SH-SY5Y (cell line): ENCODE results near the gene SUSD6.

ENCODE experiments used
- GATA2 ChIP-seq: IDR thresholded peaks from 2 replicates; pipeline ENCODE4 v1.6.1; 2011; ENCODE audit warnings: mild to moderate bottlenecking, low read depth, low read length
- GATA3 ChIP-seq: IDR thresholded peaks from 2 replicates; pipeline ENCODE4 v1.6.1; 2011; ENCODE audit warnings: low read depth, mild to moderate bottlenecking, low read length, moderate library complexity

Gene SUSD6

DNA sequence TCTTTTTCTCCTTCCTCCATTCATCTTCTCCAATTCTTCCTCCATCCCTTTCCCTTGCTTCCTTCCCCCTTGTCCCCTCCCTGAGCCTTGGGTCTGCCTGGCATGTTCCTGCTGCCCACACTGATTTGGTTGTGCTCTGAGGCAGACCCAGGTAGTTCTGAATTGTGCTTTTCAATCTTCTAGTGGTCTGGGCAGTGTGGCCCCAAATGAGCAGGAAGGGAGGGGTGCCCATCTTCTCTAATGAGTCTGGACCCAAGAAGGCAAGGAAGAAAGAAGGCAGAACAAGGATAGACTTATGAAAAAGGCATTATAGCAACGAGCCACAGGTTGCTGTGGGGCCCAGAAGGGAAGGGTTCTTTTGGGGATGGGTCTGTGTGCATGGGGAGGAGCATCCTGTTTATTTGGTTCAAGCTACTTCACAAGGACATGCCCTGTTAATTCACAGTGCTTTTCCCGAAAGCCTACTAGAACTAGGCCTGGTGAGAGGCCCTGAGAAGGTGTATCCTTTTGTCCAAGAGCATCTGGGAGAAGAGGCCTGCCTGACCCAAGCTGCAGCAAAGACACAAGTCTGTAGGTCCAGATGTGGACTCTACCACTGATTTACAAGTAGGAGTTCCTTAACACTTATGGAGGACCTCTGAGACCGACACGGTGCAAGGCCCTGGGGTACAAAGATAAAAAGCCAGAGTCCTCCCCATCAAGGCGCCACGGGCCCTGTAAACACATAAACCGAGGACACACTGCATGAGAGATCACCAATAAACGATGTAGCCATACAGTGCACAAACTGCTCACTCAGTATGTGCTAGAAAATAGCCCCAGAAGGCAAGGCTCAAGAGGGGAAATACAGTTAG is 1.1 kb upstream of the SUSD6 start:
- no peak for TF ChIP-seq GATA2
- no peak for TF ChIP-seq GATA3

GRCh38 chr14:69610874-69611171 is 573 bp upstream of the SUSD6 start:
- no peak for TF ChIP-seq GATA3

GRCh38 chr14:69612014-69612782 is 802 bp downstream of the SUSD6 start:
- TF ChIP-seq GATA2 (no peak), GATA3 (no peak)

GRCh38 chr14:69612783-69613130 is 1.4 kb downstream of the SUSD6 start:
- TF ChIP-seq GATA2 (no peak), GATA3 (no peak)

DNA sequence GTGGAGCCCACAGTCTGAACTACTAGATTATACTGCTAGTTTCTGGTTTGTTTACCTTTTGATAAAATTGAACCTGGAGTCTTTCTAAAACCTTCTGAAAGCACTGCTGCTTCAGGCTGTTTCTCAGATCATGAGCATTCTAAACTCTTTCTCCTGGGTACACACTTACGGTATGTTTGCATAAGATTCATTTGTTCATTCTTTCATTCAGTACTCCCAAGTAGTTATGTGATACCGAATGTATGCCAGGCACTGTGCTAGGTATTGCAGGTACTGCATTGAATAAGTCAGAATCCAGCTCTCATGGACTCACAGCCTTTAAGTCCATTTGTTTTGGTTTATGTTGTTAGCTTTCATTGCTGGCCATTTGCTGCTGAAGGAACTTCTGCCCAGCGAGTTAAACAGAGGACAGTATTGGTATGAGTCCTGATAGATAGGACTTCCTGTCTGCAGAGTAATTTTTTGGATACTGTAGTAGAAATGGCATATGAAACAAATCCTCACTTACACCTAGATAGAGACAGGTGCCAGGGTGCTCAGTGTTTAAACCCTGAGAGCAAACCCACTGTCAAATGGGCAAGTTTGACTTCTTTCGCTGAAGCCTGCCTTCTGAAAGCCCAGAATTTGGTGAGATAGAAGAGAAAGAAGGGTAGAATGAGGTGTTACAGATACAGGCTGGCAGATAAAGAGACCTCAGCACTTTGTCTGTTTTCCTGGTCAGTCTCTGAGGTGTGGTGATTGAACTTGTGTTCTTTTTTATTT is 2.1 kb downstream of the SUSD6 start:
- TF ChIP-seq GATA3, result no peak
- TF ChIP-seq GATA2, result no peak

- no peak for TF ChIP-seq GATA2
Measured at GRCh38 chr14:69614592-69614991, 3.2 kb downstream of the SUSD6 start.

- no peak for TF ChIP-seq GATA3
- no peak for TF ChIP-seq GATA2
Measured at GRCh38 chr14:69615121-69615495, 3.7 kb downstream of the SUSD6 start.

DNA sequence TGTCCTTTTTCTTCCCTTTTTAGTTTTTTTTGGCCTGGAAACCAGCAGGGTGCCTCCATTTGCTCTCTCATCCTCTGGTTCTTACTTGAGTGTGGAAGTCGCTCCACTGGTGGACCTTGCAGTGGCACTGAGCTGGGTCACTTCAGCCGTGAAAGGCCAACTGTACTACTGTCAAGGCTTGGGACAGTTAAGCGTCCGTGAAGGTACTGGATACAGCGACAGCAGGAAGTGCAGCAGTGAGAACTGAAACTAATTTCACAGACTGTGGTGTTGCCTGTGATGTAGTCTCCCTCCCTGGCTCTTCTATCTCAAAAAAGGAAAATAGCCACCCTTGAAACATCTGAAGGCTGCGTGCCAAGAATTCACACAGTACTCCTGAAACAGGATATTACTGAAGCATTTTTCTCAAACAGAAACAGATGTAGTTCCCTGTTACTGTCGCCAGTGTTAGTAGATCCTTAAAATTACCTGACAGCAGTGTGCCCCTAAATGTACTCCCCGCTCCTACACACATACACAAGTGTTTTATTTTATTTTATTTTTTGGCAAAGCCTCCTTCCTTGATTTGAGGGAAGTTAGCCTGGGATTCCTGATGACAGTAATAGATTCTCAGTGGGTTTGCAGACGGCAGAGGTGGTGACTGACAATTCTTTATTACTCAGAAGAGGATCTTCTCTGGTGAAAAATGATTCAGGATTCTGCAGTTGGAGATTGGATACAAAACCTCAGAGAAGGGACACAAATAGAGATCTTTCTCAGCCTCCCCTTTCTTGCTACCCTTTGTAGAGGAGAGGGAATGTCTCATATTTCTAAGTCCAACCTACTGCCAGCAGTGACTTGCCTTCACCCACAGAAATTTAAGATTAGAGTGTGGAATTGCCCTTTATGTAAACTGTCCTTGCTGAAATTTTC is 4.4 kb downstream of the SUSD6 start:
- TF ChIP-seq GATA3 (no peak), GATA2 (no peak)

DNA sequence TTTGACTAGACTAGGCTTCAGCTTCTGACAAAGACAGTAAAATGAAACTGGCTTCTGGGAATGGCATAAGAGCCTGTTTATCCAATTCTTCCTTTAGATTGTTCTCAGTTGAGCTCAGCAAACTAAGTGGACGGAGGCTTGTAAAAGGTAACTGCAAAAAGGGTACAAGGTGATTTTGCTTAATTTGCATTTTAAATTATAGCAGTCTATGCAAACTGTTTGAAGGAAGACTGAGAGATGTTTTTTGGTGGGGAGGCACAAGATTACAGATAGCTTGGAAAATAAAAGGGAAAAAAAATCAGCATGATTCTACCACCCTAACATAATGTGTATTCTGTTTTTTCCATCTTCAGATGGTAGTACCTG is 5.0 kb downstream of the SUSD6 start:
- TF ChIP-seq GATA2 (no peak), GATA3 (no peak)

- TF ChIP-seq GATA2 (no peak), GATA3 (no peak)
Measured at GRCh38 chr14:69617796-69618195, 6.4 kb downstream of the SUSD6 start.

GRCh38 chr14:69619012-69619411 is 7.6 kb downstream of the SUSD6 start:
- no peak for TF ChIP-seq GATA3
- TF ChIP-seq GATA2, result no peak

DNA sequence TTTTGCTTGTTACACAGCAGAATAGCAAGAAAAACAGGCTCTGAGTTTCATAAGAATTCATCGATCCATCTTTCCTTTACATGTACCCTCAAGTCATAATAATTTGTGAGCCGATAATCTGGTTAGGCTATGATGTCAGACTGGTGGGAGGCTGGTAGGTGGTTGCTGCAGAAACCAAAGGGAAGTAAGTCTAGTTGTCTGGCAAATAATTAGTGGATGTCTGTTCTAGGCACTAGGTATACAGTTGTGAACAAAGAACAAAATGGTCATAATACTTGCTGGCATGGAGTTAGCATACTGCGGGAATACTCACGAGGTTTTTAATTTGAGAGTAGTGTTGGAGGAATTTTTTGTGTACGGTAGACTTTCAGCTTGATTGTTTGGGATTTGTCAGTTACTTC is 8.8 kb downstream of the SUSD6 start:
- TF ChIP-seq GATA3 (no peak), GATA2 (no peak)

DNA sequence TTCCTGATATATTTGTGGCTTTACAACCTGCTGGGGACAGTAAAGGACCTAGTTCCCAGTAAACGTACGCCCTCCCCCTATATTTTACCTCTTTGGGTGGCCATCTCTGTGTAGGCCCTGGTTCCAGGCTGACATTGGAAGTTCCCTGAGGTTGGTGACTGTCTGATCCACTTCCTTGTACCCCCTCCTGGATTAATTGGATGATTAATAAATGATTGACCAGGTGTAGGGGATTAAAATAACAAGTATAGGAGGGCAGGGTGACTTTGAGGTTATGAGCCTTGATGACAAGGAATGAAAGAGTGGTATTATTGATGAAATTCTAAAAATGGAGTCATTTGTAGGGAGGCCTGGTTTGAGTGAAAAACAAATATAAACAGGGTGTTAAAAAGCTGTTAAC is 9.6 kb downstream of the SUSD6 start:
- TF ChIP-seq GATA3 (no peak), GATA2 (no peak)

DNA sequence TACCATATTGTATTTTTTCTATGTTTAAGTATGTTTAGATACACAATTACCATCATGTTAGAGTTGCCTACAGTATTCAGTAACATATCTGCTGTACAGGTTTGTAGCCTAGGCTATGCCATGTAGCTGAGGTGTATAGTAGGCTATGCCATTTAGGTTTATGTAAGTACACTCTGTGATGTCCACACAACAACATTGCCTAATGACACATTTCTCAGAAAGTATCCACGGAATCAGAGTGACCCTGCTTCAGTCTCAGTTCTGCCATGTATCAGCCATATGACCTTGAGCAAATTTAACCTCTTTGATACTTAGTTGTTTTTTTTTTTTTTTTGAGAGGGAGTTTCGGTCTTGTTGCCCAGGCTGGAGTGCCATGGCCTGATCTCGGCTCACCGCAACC is 12.7 kb downstream of the SUSD6 start:
- no peak for TF ChIP-seq GATA2
- no peak for TF ChIP-seq GATA3
